Duodenal mucosa (tissue), 2 donors: Measurements from ENCODE around the gene STK11.

Experiments used
- H3K27ac ChIP-seq: one replicate; pipeline ENCODE4 v1.7.0; 2013; ENCODE audit warnings: low read depth, low read length
- H3K27me3 ChIP-seq, 2 donors: one replicate each; pipeline ENCODE4 v1.7.0; 2013; ENCODE audit warnings: low read length in 2 of 2, control low read depth in 1 of 2; ENCODE audit not compliant: insufficient read depth in 2 of 2, control insufficient read depth in 1 of 2
- H3K36me3 ChIP-seq, 2 donors: one replicate each; pipeline ENCODE4 v1.7.0; 2013; ENCODE audit warnings: low read length in 2 of 2, control low read depth in 1 of 2; ENCODE audit not compliant: insufficient read depth in 2 of 2, control insufficient read depth in 1 of 2
- H3K4me1 ChIP-seq, 2 donors: one replicate each; pipeline ENCODE4 v1.7.0; 2013; ENCODE audit warnings: low read length in 2 of 2, control low read depth in 1 of 2; ENCODE audit not compliant: insufficient read depth in 2 of 2, control insufficient read depth in 1 of 2
- H3K4me3 ChIP-seq, 2 donors: one replicate each; pipeline ENCODE4 v1.7.0; 2013; ENCODE audit warnings: low read length in 2 of 2, low read depth in 1 of 2
- H3K9ac ChIP-seq, 2 donors: one replicate each; pipeline ENCODE4 v1.7.0; 2013; ENCODE audit warnings: low read length in 2 of 2, low read depth in 1 of 2
- H3K9me3 ChIP-seq, 2 donors: one replicate each; pipeline ENCODE4 v1.7.0; 2013; ENCODE audit warnings: low read length in 2 of 2, control low read depth in 1 of 2; ENCODE audit not compliant: control insufficient read depth in 1 of 2

STK11 gene

DNA sequence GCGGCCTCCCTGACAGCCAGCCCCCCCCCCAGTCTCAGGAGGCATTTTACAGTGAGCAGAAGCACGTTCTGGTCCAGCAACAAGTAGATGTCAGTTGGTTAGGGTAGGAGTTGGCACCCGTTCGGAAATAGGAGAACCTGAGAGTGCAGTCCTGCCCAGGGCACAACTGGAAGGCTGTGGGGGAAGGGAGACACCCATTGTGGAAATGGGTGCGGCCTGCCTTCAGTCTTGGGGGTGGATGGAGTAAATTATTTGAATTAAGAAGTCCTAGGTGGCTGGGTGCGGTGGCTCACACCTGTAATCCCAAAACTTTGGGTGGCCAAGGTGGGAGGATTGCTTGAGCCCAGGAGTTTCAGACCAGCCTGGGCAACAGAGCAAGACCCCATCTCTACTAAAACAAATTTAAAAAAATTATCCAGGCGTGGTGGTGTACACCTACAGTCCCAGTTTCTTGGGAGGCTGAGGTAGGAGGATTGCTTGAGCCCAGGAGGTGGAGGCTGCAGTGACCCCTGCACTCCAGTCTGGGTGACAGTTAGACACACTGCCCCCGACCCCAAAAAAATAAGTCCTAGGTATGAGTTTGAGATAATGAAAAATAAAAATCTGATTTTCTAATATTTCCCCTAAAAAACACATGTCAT is 64.8 kb downstream of the STK11 start:
- Histone ChIP-seq H3K4me3 (peak overlapping the region; percentile 96 to 100), H3K9ac (peak overlapping the region; percentile 86 to 98), H3K9me3 (no peaks in the 10 kb centered on the region), H3K36me3 (peaks cover 32 to 45% of the 10 kb centered on the region in 2 donors), H3K4me1 (peaks cover 68 to 82% of the 10 kb centered on the region in 2 donors), H3K27ac (peak overlapping the region; percentile 98), H3K27me3 (no peaks in the 10 kb centered on the region)

GRCh38 chr19:1270854-1271527 is 65.4 kb downstream of the STK11 start:
- Histone ChIP-seq H3K9ac (peak overlapping the region; percentile 86 to 98), H3K4me1 (peaks cover 64 to 79% of the 10 kb centered on the region in 2 donors), H3K9me3 (no peaks in the 10 kb centered on the region), H3K36me3 (peaks cover 32 to 45% of the 10 kb centered on the region in 2 donors), H3K27me3 (no peaks in the 10 kb centered on the region), H3K4me3 (peak overlapping the region; percentile 96 to 100), H3K27ac (no peak overlapping the region)

- H3K9me3 ChIP-seq = no peaks in the 10 kb centered on the region
- peak overlapping the region; percentile 96 to 100 for H3K4me3 ChIP-seq
- H3K27ac ChIP-seq = peak overlapping the region; percentile 20
- peak overlapping the region; percentile 86 to 98 for H3K9ac ChIP-seq
- peaks cover 32 to 45% of the 10 kb centered on the region in 2 donors for H3K36me3 ChIP-seq
- H3K4me1 ChIP-seq = peaks cover 69 to 83% of the 10 kb centered on the region in 2 donors
- H3K27me3 ChIP-seq = no peaks in the 10 kb centered on the region
Observed at GRCh38 chr19:1271528-1272422, 66.2 kb downstream of the STK11 start.

GRCh38 chr19:1272423-1273262 is 67.1 kb downstream of the STK11 start:
- H3K9me3 ChIP-seq = no peaks in the 10 kb centered on the region
- H3K36me3 ChIP-seq = peaks cover 32 to 49% of the 10 kb centered on the region in 2 donors
- H3K9ac ChIP-seq = peak overlapping the region; percentile 19 to 86
- H3K27ac ChIP-seq = no peak overlapping the region
- no peaks in the 10 kb centered on the region for H3K27me3 ChIP-seq
- H3K4me1 ChIP-seq = peaks cover 63 to 80% of the 10 kb centered on the region in 2 donors
- H3K4me3 ChIP-seq = peak overlapping the region in 1 of 2 donors; percentile 96

GRCh38 chr19:1273263-1274041 is 67.9 kb downstream of the STK11 start:
- Histone ChIP-seq H3K9ac (no peak overlapping the region), H3K9me3 (no peaks in the 10 kb centered on the region), H3K27ac (no peak overlapping the region), H3K36me3 (peaks cover 32 to 49% of the 10 kb centered on the region in 2 donors), H3K4me3 (no peak overlapping the region), H3K4me1 (peaks cover 55 to 72% of the 10 kb centered on the region in 2 donors), H3K27me3 (no peaks in the 10 kb centered on the region)

- Histone ChIP-seq H3K27me3 (no peaks in the 10 kb centered on the region), H3K9ac (peak overlapping the region; percentile 46 to 51), H3K4me3 (peak overlapping the region; percentile 45 to 53), H3K36me3 (peaks cover 38 to 55% of the 10 kb centered on the region in 2 donors), H3K4me1 (peaks cover 51 to 67% of the 10 kb centered on the region in 2 donors), H3K27ac (peak overlapping the region; percentile 100), H3K9me3 (no peaks in the 10 kb centered on the region)
Observed at GRCh38 chr19:1274081-1274851, 68.7 kb downstream of the STK11 start.

GRCh38 chr19:1274852-1275259 is 69.3 kb downstream of the STK11 start:
- Histone ChIP-seq H3K4me1 (peaks cover 51 to 65% of the 10 kb centered on the region in 2 donors), H3K4me3 (peak overlapping the region; percentile 45 to 53), H3K9ac (peak overlapping the region; percentile 46 to 51), H3K36me3 (peaks cover 40 to 58% of the 10 kb centered on the region in 2 donors), H3K9me3 (no peaks in the 10 kb centered on the region), H3K27ac (peak overlapping the region; percentile 100), H3K27me3 (no peaks in the 10 kb centered on the region)

DNA sequence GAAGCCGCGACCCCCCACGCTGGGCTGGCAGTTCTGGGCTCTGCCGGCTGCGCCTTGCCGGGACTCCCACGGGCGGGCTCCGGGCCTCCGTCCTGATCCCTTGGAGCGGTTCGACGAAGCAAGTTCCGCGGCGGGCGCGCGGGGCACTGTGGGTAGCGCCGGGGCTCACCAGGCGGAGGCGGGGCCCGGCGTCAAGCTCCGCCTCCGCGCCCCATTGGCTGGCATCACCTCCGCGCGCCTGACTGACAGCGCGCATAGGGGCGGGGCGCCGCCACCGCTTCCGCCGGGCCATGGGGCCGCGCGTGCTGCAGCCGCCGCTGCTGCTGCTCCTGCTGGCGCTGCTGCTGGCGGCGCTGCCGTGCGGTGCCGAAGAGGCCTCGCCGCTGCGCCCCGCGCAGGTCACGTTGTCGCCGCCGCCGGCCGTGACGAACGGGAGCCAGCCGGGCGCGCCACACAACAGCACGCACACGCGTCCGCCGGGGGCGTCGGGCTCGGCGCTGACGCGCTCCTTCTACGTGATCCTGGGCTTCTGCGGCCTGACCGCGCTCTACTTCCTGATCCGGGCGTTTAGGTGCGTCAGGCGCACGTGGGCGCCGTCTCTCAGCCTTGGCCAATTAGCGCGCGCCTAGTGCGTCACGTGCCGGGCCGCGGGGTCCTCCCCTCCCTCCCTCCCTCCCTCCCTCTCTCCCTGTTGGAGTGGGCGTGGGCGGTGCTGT is 69.8 kb downstream of the STK11 start, which contains the start of gene FAM174C:
FAM174C (plus strand) TSS at position 271 of the 716 bp plus-strand sequence; CDS start at position 291, 20 bp downstream.
- peak within 1 kb of the TSS; percentile 73 to 77 for H3K4me3 ChIP-seq
- peaks cover 40 to 58% of the 10 kb centered on the region in 2 donors for H3K36me3 ChIP-seq
- H3K27me3 ChIP-seq = no peaks in the 10 kb centered on the region
- peaks cover 47 to 59% of the 10 kb centered on the region in 2 donors for H3K4me1 ChIP-seq
- no peaks in the 10 kb centered on the region for H3K9me3 ChIP-seq
- H3K9ac ChIP-seq = peak within 1 kb of the TSS; percentile 83 to 95
- H3K27ac ChIP-seq = peak within 1 kb of the TSS; percentile 100
